Measurements from ENCODE around the gene DUSP8.
"Not testable (repeated sequence)": the region's sequence is repeated elsewhere in the genome, so short reads cannot be mapped to it uniquely, and the experiment has no call there.

Gene DUSP8

GRCh38 chr11:1511937-1512496, 60.1 kb downstream of the DUSP8 start:
- TF ChIP-seq SNAI2 (CRISPR knock-in tag; IDR thresholded peaks at IDR 0.05) (no peak), TSHZ2 (CRISPR knock-in tag; IDR thresholded peaks at IDR 0.05) (no peak), ZNF70 (CRISPR knock-in tag; IDR thresholded peaks at IDR 0.05) (no peak), OSR1 (CRISPR knock-in tag; IDR thresholded peaks at IDR 0.05) (no peak), CREB5 (CRISPR knock-in tag; IDR thresholded peaks at IDR 0.05; ENCODE audit: low read depth) (no peak), ISL1 (CRISPR knock-in tag; IDR thresholded peaks at IDR 0.05) (no peak), ZC3H10 (CRISPR knock-in tag; IDR thresholded peaks at IDR 0.05) (no peak), ZNF565 (CRISPR knock-in tag; conservative IDR thresholded peaks at IDR 0.05; ENCODE audit: low read depth) (no peak), PPARA (CRISPR knock-in tag; IDR thresholded peaks at IDR 0.05; ENCODE audit: borderline replicate concordance) (no peak), CSRNP3 (CRISPR knock-in tag; IDR thresholded peaks at IDR 0.05) (no peak)
- no peak for ATAC-seq

- ATAC-seq: no peak
- no peak for TF ChIP-seq ARNTL (CRISPR knock-in tag; IDR thresholded peaks at IDR 0.05; ENCODE audit: borderline replicate concordance, low read depth)
- TF ChIP-seq ESRRG (CRISPR knock-in tag; IDR thresholded peaks at IDR 0.05): no peak
- TF ChIP-seq OSR1 (CRISPR knock-in tag; IDR thresholded peaks at IDR 0.05): no peak
- no peak for TF ChIP-seq ZFP3 (CRISPR knock-in tag; IDR thresholded peaks at IDR 0.05)
- no peak for TF ChIP-seq RARB (CRISPR knock-in tag; IDR thresholded peaks at IDR 0.05)
Measured at GRCh38 chr11:1510928-1511327, 61.1 kb downstream of the DUSP8 start.

- not testable (repeated sequence) for ATAC-seq
Measured at GRCh38 chr11:1510351-1510750, 61.7 kb downstream of the DUSP8 start.

GRCh38 chr11:1509626-1510255, 62.3 kb downstream of the DUSP8 start:
- no peak for ATAC-seq
- no peak for TF ChIP-seq ZNF70 (CRISPR knock-in tag; IDR thresholded peaks at IDR 0.05)
- TF ChIP-seq CREB5 (CRISPR knock-in tag; IDR thresholded peaks at IDR 0.05; ENCODE audit: low read depth): no peak
- TF ChIP-seq PPARA (CRISPR knock-in tag; IDR thresholded peaks at IDR 0.05; ENCODE audit: borderline replicate concordance): no peak
- no peak for TF ChIP-seq ZC3H10 (CRISPR knock-in tag; IDR thresholded peaks at IDR 0.05)
- no peak for TF ChIP-seq OSR1 (CRISPR knock-in tag; IDR thresholded peaks at IDR 0.05)
- no peak for TF ChIP-seq TSHZ2 (CRISPR knock-in tag; IDR thresholded peaks at IDR 0.05)
- no peak for TF ChIP-seq PATZ1 (CRISPR knock-in tag; IDR thresholded peaks at IDR 0.05; ENCODE audit: borderline replicate concordance)
- TF ChIP-seq ZNF565 (CRISPR knock-in tag; conservative IDR thresholded peaks at IDR 0.05; ENCODE audit: low read depth): no peak
- no peak for TF ChIP-seq CSRNP3 (CRISPR knock-in tag; IDR thresholded peaks at IDR 0.05)
- no peak for TF ChIP-seq POU6F1 (CRISPR knock-in tag; IDR thresholded peaks at IDR 0.05; ENCODE audit: borderline replicate concordance, low read depth)
- no peak for TF ChIP-seq ESRRG (CRISPR knock-in tag; IDR thresholded peaks at IDR 0.05)
- no peak for TF ChIP-seq BACH2 (CRISPR knock-in tag; IDR thresholded peaks at IDR 0.05; ENCODE audit: borderline replicate concordance)
- no peak for TF ChIP-seq CSDC2 (CRISPR knock-in tag; IDR thresholded peaks at IDR 0.05)
- no peak for TF ChIP-seq RARB (CRISPR knock-in tag; IDR thresholded peaks at IDR 0.05)
- TF ChIP-seq ARNTL (CRISPR knock-in tag; IDR thresholded peaks at IDR 0.05; ENCODE audit: borderline replicate concordance, low read depth): no peak

Measured in SK-N-SH treated with all-trans-retinoic acid at 6 μM for 48 hours (cell line).